Measurements from ENCODE around the gene LIFR. TPM values are rescaled to one million over a fixed set of nuclear protein-coding genes. Genes with fewer than 3 reads are reported as not detected.
"Not testable (repeated sequence)": the region's sequence is repeated elsewhere in the genome, so short reads cannot be mapped to it uniquely, and the experiment has no call there.

Gene LIFR
- total RNA-seq: 56.1 TPM
- long read RNA-seq, full-length matches to known transcripts: 5 of 6 reads
- long read RNA-seq, partial matches to known transcripts: 0 of 6 reads
- long read RNA-seq, other reads (novel, unspliced or antisense): 1 of 6 reads

DNA sequence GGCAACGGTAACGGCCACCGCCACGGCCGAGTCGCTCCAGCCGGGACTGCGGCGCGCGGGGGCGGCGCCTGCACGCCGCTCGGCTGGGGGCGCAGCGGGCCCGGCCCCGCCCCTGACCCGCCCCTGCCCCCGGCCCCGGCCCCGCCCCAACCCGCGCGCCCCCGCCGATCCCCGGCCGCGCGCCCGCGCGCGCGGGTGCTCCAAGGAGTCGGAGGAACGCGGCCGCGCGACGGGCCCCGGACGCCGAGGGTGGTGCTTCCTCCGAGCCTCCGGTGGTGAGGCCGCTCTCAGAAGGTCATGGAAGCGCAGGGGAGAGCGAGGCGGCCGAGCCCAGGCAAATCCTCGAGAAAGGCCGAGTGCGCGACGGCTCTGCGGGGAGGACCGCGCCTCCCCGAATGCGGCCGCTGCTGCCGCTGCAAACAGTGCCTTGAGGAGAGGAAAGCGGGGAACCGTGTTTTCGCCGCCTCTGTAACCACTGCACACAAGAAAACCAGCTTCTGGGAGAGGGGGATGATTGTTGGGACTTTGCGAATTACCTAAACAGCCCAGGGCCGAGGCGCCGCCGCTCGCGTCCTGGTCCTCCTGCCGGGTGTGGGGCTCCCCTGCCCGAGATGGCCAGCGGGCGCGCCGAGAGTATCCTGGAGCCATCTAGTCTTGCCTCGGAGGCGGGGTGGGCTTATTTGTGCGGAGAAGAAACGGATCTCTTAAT lies at the start of gene LIFR:
LIFR (minus strand) TSS at position 48 of the 709 bp plus-strand sequence. CDS start 25,999 bp downstream, outside the sequence.
- intact Hi-C loops (cut with DNase I): loop anchor here (2.0 to 5.0 kb wide), 3 partner anchors 36 to 251 kb away; no protein-coding TSS in a partner anchor
- peak; percentile 88 for ATAC-seq
- peak; percentile 91 for DNase-seq (ENCODE audit: missing footprints)

DNA sequence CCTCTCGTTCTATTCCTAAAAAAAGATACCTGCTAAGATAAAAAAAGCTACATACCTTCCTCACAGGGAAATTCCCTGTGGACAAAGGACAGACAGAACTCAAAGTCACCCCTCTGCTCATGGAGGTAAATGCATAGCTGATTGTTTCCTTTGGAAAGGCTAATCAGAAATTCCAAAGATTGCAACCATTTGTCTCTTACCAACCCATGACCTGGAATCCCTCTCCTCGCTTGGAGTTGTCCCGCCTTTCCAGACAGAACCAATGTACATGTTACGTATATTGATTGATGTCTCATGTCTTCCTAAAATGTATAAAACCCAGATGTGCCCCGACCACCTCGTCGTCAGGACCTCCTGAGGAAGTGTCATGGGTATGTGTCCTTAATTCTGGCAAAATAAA lies 49.2 kb upstream of the LIFR start:
- ATAC-seq (no peak), DNase-seq (ENCODE audit: missing footprints) (no peak)
- intact Hi-C loops (cut with DNase I): no loop called here

GRCh38 chr5:38603691-38604090 lies 47.2 kb upstream of the LIFR start:
- intact Hi-C loops (cut with DNase I): no loop called here
- ATAC-seq (no peak), DNase-seq (ENCODE audit: missing footprints) (no peak)

DNA sequence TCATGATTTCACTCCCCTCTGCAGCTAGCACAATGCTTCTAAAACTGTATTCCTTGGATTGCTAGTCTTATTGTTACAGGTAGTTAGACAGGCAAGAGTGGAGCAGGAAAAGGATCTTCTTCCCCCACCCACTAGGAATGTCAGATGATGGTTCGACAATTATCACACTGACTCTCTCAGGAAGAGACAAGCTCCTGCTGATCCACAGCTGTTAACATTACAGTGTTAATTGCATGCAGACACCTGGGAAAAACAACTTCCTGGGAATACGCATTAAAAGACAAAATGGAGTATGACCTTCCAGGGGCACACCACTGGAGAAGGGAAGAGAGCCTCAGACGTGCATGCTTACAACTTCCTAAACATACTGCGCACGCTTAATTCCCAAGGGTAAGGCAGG lies 46.2 kb upstream of the LIFR start:
- intact Hi-C loops (cut with DNase I): no loop called here
- DNase-seq (ENCODE audit: missing footprints) (no peak), ATAC-seq (no peak)

DNA sequence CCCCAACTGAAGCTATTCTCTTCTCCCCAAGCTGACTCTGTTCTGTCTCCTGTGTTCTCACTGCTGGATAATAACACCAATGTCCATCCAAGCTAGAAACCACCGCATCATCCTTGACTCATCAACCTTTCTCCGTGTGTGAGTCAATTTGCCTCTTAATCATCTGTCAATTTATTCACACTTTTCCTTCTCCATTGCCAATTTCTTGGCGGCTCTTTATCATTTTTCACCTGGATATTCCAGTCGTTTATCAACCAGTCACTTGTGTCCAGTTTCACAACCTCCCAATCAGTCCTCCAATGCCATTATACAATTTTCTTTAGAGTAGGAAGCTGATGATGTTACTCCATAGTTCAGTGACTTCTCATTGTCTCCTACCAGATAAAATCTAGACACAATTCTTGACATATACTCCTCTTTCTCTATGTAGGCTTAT lies 45.4 kb upstream of the LIFR start:
- ATAC-seq (no peak), DNase-seq (ENCODE audit: missing footprints) (no peak)
- intact Hi-C loops (cut with DNase I): no loop called here

DNA sequence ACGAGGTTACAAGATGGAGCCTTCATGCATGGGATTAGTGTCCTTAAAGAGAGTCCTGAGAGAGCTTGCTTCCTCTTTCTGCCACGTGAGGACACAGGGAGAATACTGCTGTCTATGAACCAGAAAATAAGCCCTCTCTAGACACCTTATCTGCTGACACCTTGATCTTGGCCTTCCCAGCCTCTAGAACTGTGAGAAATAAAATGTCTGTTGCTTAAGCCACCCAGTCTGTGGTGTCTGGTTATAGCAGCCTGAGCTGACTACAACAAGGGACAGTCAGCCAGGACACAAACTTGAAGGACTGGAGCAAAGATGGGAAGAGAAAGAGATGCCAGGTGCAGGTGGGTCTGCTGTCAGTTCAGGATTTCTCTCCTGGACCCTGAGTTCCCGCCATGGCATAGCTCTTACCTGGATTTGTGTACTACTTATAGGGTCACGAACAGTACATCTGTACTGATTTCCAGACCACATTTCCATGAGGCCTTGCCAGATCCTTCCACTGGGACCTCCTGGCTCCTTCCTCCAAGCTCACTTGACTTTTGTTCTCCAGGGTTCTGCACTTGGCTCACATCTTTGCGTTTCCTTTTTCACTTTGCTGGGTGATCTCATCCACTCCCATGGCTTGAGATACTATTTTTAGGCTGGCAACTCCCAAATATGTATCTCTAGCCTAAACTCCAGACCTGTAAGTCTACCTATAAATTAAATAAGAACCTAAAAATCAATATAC lies 44.9 kb upstream of the LIFR start:
- intact Hi-C loops (cut with DNase I): no loop called here
- peak; percentile 84 for ATAC-seq
- DNase-seq (ENCODE audit: missing footprints): no peak

GRCh38 chr5:38600329-38601045 lies 44.0 kb upstream of the LIFR start:
- no peak for ATAC-seq
- DNase-seq (ENCODE audit: missing footprints): no peak
- intact Hi-C loops (cut with DNase I): no loop called here

DNA sequence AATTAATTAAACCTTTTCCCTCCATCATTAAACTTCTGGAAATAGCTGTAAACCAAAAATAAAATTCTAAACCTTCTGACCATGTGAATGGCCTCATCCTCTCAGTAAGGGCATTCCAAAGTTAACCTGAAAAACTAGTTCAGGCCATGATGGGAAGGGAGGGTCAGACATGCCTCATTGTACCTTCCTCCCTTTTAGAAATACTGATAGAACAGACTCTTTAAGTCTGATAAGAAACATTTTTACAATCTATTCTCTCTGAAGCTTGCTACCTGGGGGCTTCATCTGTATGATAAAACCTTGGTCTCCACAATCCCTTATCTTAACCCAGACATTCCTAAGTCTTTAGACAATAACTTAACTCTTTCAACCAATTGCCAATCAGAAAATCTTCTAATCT lies 43.3 kb upstream of the LIFR start:
- ATAC-seq; intact Hi-C loops (cut with DNase I); DNase-seq (ENCODE audit: missing footprints): not testable (repeated sequence)

- no peak for ATAC-seq
- intact Hi-C loops (cut with DNase I): no loop called here
- no peak for DNase-seq (ENCODE audit: missing footprints)
These were observed 42.7 kb upstream of the LIFR start for GRCh38 chr5:38598994-38599617.

DNA sequence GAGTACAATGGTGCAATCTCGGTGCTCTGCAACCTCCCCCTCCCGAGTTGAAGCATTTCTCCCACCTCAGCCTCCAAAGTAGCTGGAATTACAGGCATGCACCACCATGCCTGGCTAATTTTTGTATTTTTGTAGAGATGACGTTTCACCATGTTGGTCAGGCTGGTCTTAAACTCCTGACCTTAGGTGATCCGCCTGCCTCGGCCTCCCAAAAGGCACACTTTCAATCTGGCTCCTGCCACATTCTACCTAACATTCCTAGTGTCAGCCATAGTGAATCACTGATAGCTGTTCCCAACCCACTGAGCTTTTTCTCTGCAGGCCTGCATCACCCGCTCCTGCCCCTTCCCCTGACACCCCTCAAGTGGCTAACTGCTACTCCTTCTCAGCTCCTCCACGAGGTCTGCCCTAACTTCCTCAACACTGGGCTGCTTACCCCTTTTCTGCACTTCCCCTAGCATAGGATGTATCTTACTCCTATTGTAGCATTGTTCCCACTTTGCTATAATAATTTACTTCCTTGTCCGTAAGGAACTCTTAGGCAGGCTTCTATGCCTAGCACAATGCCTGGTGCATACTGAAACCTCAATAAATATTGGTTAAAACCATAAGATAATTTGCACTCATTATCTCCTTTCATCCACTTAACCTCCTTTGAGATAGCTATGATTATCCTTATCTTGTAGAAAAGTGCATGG lies 42.0 kb upstream of the LIFR start:
- intact Hi-C loops (cut with DNase I): no loop called here
- ATAC-seq (no peak), DNase-seq (ENCODE audit: missing footprints) (no peak)

DNA sequence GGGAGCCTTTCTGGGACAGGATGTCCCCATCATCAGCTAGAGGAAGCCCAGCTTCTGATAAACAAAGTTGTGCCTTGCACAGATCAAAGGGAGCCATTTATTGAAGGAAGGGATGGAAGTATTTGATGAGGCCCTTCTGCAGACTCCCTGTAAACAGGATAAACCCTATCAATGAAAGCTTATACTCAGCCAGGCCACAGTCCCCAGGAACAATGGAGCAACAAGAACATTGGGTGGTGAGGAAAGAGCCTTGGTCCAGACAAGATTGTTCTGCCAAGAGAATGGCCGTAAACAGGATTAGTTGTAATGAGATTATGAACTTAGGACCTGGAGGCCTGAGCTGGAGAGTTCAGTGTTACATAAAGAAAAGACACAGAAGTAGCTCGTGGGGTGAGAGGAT lies 40.5 kb upstream of the LIFR start:
- no peak for ATAC-seq
- DNase-seq (ENCODE audit: missing footprints): no peak
- intact Hi-C loops (cut with DNase I): no loop called here

DNA sequence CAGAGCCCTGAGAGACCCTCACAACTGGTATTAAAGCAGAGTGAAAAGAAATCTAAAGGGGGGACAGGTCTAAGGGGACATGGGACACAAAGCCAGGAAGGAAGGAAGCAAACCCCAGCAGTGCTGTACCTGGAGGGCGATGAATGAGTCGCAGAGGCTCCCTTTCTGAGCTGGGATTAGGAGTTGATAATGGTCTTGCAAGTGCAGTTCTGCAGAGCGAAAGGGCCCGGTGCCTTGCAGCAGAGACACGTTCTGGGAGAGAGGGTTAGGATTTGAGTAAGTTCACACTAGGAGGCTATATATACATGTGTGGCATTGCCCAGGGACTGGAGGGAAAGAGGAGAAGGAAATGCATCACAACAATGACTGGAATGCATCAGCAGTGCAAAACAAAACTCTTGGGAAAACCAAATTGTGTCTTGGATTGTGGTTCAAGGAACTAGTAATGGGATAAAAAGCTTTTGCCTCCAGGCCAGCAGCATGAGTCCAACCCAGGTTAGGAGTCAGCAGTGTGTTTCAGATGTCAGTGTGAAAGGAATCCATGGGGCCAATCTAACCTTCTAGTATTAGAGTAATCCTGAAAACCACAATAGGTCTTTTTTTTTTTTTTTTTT lies 38.8 kb upstream of the LIFR start:
- DNase-seq (ENCODE audit: missing footprints): no peak
- no peak for ATAC-seq
- intact Hi-C loops (cut with DNase I): no loop called here

DNA sequence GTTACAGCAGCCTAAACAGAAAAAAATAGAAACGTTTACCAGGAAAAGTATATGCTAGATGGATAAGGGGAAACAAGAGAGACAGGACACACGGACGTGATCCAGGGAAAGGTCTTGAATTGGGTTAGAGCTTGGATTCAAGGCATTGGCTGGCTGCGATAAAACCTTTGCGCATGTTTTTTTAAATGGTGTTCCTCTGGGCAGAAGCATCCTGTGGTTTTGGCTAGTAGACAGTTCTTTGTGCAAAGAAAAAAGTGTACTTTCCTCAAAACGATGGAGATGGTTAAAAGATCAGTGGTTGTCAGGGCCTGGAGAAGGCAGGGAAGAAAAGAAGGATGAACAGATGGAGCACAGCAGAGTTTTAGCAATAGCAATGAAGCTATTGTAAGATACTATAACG lies 37.5 kb upstream of the LIFR start:
- intact Hi-C loops (cut with DNase I): loop anchor here (5.0 kb wide), 2 partner anchors 37 to 68 kb away; partner anchors contain the start of gene LIFR
- no peak for ATAC-seq
- DNase-seq (ENCODE audit: missing footprints): no peak

DNA sequence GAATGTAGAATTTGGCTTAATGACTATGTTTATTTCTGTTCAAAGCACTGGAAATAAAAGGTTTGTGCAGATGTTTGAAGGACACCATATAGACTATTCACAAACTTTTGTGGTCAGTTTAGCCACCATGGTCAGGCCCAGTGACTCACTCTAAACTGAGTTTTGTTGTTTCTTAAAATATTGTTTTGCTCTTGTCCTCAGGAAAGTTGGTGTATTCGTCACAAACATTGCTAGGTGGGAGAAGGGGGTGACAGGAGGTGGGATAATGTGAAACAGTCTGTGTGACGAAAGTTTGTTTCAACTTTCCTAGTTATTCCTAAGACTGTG lies 35.0 kb upstream of the LIFR start:
- intact Hi-C loops (cut with DNase I): loop anchor here (5.0 kb wide), 2 partner anchors 34 to 71 kb away; partner anchors contain the start of gene LIFR
- ATAC-seq (no peak), DNase-seq (ENCODE audit: missing footprints) (no peak)

GRCh38 chr5:38590838-38591522 lies 34.5 kb upstream of the LIFR start:
- ATAC-seq (peak; percentile 46), DNase-seq (ENCODE audit: missing footprints) (no peak)
- intact Hi-C loops (cut with DNase I): loop anchor here (5.0 kb wide), 2 partner anchors 34 to 71 kb away; partner anchors contain the start of gene LIFR

- intact Hi-C loops (cut with DNase I): loop anchor here (5.0 kb wide), 2 partner anchors 32 to 73 kb away; partner anchors contain the start of gene LIFR
These were observed 33.2 kb upstream of the LIFR start for GRCh38 chr5:38589629-38590028.

DNA sequence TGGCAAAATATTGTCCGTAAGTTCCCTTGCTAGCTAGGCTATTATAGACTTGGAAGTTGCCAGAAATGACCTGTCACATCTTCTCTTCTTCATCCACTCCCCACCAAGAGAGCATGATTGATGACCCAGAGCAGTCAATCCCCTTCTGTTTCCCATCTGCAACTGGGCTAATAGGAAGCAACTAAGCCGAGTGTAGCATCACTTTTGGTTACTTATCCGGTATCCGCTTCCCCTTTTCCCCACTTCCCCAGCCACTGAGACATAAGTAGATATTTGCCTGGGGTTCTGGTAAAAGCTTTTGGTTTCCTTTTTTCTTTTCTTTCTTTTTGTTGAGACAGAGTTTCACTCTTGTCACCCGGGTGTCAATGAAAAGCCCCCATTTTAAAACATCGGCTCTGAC lies 29.4 kb upstream of the LIFR start:
- intact Hi-C loops (cut with DNase I): no loop called here
- ATAC-seq: no peak
- DNase-seq (ENCODE audit: missing footprints): no peak

More at GRCh38 chr5:38589629-38590028, 33.2 kb upstream of the LIFR start:
- no peak for DNase-seq (ENCODE audit: missing footprints)
- ATAC-seq: no peak
